OCI-LY7 (cell line): ENCODE measurements around the gene PLPPR3.
"Not testable (repeated sequence)": the region's sequence is repeated elsewhere in the genome, so short reads cannot be mapped to it uniquely, and the experiment has no call there.

Experiments used
- CTCF ChIP-seq: fragments of 200-600 bp; sonication (generic); conservative IDR thresholded peaks from 2 replicates; pipeline ENCODE4 v1.5.1; 2014; ENCODE audit warnings: mild to moderate bottlenecking, antibody characterized with exemption, low read length, moderate library complexity, mixed read lengths
- EZH2phosphoT487 ChIP-seq: fragments of 200-600 bp; sonication (generic); IDR thresholded peaks from 2 replicates; pipeline ENCODE4 v1.6.1; 2018; ENCODE audit warnings: low read depth, borderline replicate concordance, mild to moderate bottlenecking, mixed run types, antibody characterized with exemption, low read length, moderate library complexity, mixed read lengths

DNA sequence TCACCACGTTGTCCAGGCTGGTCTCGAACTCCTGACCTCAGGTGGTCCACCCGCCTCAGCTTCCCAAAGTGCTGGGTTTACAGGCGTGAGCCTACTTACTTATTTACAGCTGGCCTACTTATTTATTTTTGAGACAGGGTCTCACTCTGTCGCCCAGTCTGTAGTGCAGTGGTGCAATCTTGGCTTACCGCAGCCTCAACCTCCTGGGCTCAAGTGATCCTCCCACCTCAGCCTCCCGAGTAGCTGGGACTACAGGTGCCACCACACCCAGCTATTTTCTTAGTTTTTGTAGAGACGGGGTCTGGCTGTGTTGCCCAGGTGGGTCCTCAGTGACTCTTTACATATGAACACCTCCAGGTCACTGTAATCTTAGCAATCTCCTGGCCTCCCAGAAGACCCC, 27.4 kb upstream of the PLPPR3 start:
- TF ChIP-seq CTCF, EZH2phosphoT487: not testable (repeated sequence)
